Endothelial cell (in vitro differentiated cells): ENCODE results near the gene SULT4A1. TPM values are rescaled to one million over a fixed set of nuclear protein-coding genes. Genes with fewer than 3 reads are reported as not detected.

Experiments
- DNase-seq: peaks from one replicate; pipeline ENCODE4 v3.0.0; 2021; ENCODE audit warnings: low spot score
- H3K27ac Mint-ChIP-seq: one replicate; pipeline ENCODE4 v1.8.0; 2021; ENCODE audit warnings: mixed read lengths, inconsistent platforms; ENCODE audit not compliant: unreplicated experiment
- H3K27me3 Mint-ChIP-seq: one replicate; pipeline ENCODE4 v1.8.0; 2021; ENCODE audit warnings: mild to moderate bottlenecking, moderate library complexity, mixed read lengths, inconsistent platforms; ENCODE audit not compliant: unreplicated experiment
- H3K36me3 Mint-ChIP-seq: one replicate; pipeline ENCODE4 v1.8.0; 2021; ENCODE audit warnings: mild to moderate bottlenecking, low read depth, mixed read lengths, inconsistent platforms; ENCODE audit not compliant: unreplicated experiment
- H3K4me1 Mint-ChIP-seq: one replicate; pipeline ENCODE4 v1.8.0; 2021; ENCODE audit warnings: mild to moderate bottlenecking, mixed read lengths, inconsistent platforms; ENCODE audit not compliant: unreplicated experiment
- H3K4me3 Mint-ChIP-seq: one replicate; pipeline ENCODE4 v1.8.0; 2021; ENCODE audit warnings: mild to moderate bottlenecking, mixed read lengths, inconsistent platforms; ENCODE audit not compliant: unreplicated experiment
- H3K9me3 Mint-ChIP-seq: one replicate; pipeline ENCODE4 v1.8.0; 2021; ENCODE audit warnings: mixed read lengths, inconsistent platforms; ENCODE audit not compliant: unreplicated experiment
- total RNA-seq: library from RNA; stranded (reverse); fragmentation: NEBNext Ultra II Directional; extraction: Animal tissue kit (Norgen Biotek cat#: 25700); gene quantifications from one replicate; pipeline ENCODE4 v1.2.1, GENCODE V29; 2021; ENCODE audit not compliant: unreplicated experiment
- TF ChIP-seq, protein P1 (sequence below): fragments of 200-600 bp; sonication (generic); IDR thresholded peaks from one replicate; pipeline ENCODE4 v1.5.0; 2021; ENCODE audit warnings: antibody characterized with exemption; ENCODE audit not compliant: unreplicated experiment

Gene SULT4A1
- total RNA-seq, 1 donor from 2014 or later, result 16.5 TPM

DNA sequence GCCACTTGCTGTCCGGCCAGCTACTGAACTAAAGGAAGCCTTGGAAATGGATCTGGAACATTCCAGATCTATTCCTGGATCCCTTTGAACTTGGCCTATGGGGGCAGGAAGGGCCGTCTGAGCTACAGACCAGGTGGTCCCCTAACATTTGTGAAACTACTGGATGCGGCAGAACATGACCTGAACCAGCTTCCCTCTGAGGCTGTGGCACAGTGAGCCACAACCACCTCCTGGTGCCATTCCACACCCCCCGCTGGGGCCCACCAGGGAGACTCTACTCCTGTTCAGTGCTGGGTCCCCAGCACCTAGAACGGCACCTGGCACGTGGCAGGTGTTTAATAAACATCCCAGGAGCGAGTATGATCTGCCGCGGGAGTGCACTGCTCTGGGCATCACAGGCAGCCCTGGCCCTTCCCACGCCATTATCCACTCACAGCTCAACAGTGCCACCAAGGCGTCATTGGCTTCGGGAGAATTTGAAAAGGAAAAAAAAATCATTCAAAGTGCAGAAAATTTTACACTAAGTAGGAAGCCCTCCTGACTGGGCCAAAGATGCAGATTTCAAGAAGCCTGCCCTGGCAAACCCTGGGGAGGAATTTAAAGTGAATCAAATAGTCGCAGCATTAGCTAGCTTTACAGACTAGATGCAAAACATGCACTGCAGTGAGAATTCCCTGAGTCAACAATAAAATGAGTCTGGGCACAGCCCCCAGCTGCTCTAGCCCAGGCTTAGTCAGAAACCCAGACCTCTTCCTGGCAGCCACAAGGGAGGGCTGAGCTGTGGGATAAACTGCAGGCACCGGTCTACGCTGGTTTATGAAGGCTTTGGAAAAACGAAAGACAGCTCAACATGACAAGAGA lies 35.9 kb downstream of the SULT4A1 start:
- Mint-ChIP-seq H3K4me1 (peaks cover 20% of the 10 kb centered on the region), H3K4me3 (no peak overlapping the region), H3K27ac (no peak overlapping the region), H3K36me3 (peaks cover 19% of the 10 kb centered on the region), H3K9me3 (no peaks in the 10 kb centered on the region), H3K27me3 (peaks cover 13% of the 10 kb centered on the region)
- DNase-seq, result no peak
- TF ChIP-seq, protein P1, sequence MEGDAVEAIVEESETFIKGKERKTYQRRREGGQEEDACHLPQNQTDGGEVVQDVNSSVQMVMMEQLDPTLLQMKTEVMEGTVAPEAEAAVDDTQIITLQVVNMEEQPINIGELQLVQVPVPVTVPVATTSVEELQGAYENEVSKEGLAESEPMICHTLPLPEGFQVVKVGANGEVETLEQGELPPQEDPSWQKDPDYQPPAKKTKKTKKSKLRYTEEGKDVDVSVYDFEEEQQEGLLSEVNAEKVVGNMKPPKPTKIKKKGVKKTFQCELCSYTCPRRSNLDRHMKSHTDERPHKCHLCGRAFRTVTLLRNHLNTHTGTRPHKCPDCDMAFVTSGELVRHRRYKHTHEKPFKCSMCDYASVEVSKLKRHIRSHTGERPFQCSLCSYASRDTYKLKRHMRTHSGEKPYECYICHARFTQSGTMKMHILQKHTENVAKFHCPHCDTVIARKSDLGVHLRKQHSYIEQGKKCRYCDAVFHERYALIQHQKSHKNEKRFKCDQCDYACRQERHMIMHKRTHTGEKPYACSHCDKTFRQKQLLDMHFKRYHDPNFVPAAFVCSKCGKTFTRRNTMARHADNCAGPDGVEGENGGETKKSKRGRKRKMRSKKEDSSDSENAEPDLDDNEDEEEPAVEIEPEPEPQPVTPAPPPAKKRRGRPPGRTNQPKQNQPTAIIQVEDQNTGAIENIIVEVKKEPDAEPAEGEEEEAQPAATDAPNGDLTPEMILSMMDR, result no peak

DNA sequence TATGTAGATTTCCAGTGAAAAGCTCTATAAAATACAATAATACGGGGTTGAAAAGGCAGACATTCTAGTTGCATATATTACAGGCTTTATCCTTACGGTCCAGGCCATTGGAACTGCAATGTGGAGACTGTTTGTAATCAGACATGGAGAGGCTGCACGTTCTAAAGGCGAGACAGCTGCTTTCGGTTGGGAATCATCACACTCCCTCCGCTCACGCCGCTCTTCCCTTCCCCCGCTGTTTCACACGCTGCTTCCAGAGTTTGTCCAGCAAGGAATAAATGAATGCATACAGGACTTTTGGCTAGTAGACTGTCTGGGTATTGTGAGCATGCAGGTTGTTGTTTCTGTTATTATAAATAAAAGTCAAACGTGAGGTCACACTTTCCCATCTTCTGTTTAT lies 36.7 kb downstream of the SULT4A1 start:
- H3K4me3 Mint-ChIP-seq, result peak overlapping the region; percentile 8
- H3K36me3 Mint-ChIP-seq, result peaks cover 19% of the 10 kb centered on the region
- no peaks in the 10 kb centered on the region for H3K9me3 Mint-ChIP-seq
- peaks cover 27% of the 10 kb centered on the region for H3K4me1 Mint-ChIP-seq
- no peak overlapping the region for H3K27ac Mint-ChIP-seq
- DNase-seq, result no peak
- TF ChIP-seq, protein P1, result no peak
- peaks cover 13% of the 10 kb centered on the region for H3K27me3 Mint-ChIP-seq

DNA sequence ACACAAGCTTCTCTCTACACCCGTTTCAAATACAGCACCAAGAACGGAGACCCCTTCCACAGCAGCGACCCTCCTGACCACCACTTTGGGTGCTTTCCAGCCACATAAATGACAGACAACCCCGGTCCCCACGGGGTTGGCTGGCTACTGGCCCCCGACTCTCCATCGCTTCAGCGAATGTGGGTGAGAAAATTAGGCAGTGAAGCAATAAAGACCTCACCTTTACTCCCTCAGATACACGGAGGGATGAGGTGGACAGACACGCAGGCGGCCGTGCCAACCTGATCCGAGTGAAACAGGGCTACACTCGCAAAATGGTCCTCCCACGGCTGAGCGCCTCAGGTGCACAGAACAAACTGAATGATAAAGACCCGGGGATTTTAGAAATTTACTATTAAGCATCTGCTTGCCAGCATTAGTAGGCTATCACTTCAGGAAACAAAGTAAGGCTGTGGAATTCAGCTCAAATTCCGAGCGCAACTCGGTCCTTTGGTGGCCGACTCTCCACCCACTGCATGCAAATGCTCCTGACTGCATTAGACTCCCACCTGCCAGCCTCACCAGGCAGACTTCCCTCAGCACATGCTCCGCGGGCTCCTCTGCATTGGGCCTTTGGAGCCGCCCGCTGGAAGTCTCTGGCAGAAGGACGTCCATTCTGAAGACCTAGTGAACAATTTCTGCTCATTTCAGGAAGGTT lies 37.4 kb downstream of the SULT4A1 start:
- no peaks in the 10 kb centered on the region for H3K9me3 Mint-ChIP-seq
- peak overlapping the region; percentile 8 for H3K4me3 Mint-ChIP-seq
- DNase-seq, result no peak
- H3K4me1 Mint-ChIP-seq, result peaks cover 28% of the 10 kb centered on the region
- peaks cover 13% of the 10 kb centered on the region for H3K27me3 Mint-ChIP-seq
- no peak overlapping the region for H3K27ac Mint-ChIP-seq
- peaks cover 19% of the 10 kb centered on the region for H3K36me3 Mint-ChIP-seq
- TF ChIP-seq, protein P1, result no peak

DNA sequence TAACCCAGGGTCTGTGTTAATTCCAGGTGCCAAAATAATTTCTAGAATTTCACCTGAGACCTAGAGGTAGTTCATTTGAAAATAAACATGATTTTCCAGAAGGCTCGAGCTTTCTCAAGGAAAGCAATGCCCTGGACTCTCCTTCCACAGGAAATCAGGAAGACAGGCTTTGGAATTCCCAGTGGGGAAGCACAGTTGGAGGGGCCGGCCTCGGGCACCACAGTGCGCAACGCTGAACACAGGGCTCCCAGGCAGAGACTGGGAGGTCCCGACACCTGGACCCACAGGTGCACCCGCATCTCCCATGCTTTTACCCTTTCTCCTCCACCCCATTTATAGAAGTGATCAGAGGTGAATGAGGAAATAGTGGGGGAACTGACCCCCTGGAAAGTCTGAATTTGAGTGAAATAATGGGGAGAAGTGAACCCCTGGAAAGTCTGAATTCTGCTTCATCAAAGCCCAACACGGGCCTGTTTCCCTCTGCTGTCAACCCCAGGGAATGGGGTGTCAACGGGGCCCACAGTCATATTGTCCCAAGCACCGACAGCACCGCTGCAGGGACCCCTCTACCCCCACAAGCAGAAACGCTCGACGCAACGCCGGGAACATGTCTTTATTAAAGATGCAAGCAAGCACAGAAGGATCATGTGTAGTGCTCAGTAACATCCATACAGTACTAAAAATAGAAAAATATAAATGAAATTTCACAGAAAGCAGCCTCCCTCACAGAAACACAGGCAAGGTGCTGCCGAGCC lies 38.2 kb downstream of the SULT4A1 start:
- peaks cover 28% of the 10 kb centered on the region for H3K4me1 Mint-ChIP-seq
- TF ChIP-seq, protein P1, result no peak
- peaks cover 19% of the 10 kb centered on the region for H3K36me3 Mint-ChIP-seq
- no peaks in the 10 kb centered on the region for H3K9me3 Mint-ChIP-seq
- peaks cover 13% of the 10 kb centered on the region for H3K27me3 Mint-ChIP-seq
- H3K27ac Mint-ChIP-seq, result no peak overlapping the region
- H3K4me3 Mint-ChIP-seq, result no peak overlapping the region
- DNase-seq, result no peak
